ENCODE measurements around the gene SENP6. TPM values are rescaled to one million over a fixed set of nuclear protein-coding genes. Genes with fewer than 3 reads are reported as not detected.

SENP6 gene
- polyA plus RNA-seq, 1 donor (not counting 4 experiments of a cell fraction or from before 2014, with no cell fraction given): 41.1 TPM

GRCh38 chr6:75631859-75632635, 30.4 kb downstream of the SENP6 start:
- dilution Hi-C loops (cut with MboI; ENCODE audit: extremely low pct_ligation_motif_present, low sequenced_read_pairs): no loop called here
- no peaks in the 10 kb centered on the region for H4K20me1 ChIP-seq (ENCODE audit: control insufficient read depth, extremely low read depth, insufficient read depth, low read length)
- H3K27ac ChIP-seq (ENCODE audit: control insufficient read depth, insufficient read depth, low read length): no peak overlapping the region
- peaks cover 16% of the 10 kb centered on the region for H3K79me2 ChIP-seq (ENCODE audit: control insufficient read depth, insufficient read depth, low read length)
- H3K4me2 ChIP-seq (ENCODE audit: control insufficient read depth, extremely low read depth, insufficient read depth, low read depth, low read length): no peak overlapping the region
- no peaks in the 10 kb centered on the region for H3K4me1 ChIP-seq (ENCODE audit: control insufficient read depth, extremely low read depth, insufficient read depth, low read length)
- H3K27me3 ChIP-seq (ENCODE audit: control insufficient read depth, extremely low read depth, insufficient read depth, low read length): no peaks in the 10 kb centered on the region
- H2AFZ ChIP-seq (ENCODE audit: control insufficient read depth, low read length): no peak overlapping the region
- H3K9me3 ChIP-seq (ENCODE audit: control insufficient read depth, low read depth, low read length): no peaks in the 10 kb centered on the region
- H3K9ac ChIP-seq (ENCODE audit: control insufficient read depth, extremely low read depth, insufficient read depth, low read length): no peak overlapping the region
- peaks cover 0 to 4% of the 10 kb centered on the region in 2 experiments for H3K36me3 ChIP-seq (ENCODE audit: control insufficient read depth in 2 of 2, extremely low read depth in 1 of 2, insufficient read depth in 2 of 2, low read length in 2 of 2)
- TF ChIP-seq CTCF (optimal IDR thresholded peaks at IDR 0.05 in 1 of 3, IDR thresholded peaks at IDR 0.05 in 1 of 3, conservative IDR thresholded peaks at IDR 0.05 in 1 of 3; ENCODE audit: extremely low read depth in 1 of 3, insufficient read depth in 2 of 3, low read length in 3 of 3) (no peak), EZH2 (IDR thresholded peaks at IDR 0.05; ENCODE audit: low read length) (no peak)
- no peaks in the 10 kb centered on the region for H3K9me1 ChIP-seq (ENCODE audit: control insufficient read depth, extremely low read depth, insufficient read depth, low read length)
- DNase-seq (ENCODE audit: low read depth, low spot score) (no peak), FAIRE-seq (no peak)
- no peak overlapping the region for H3K4me3 ChIP-seq (ENCODE audit: control insufficient read depth in 2 of 3, extremely low read depth in 1 of 3, insufficient read depth in 2 of 3, low read depth in 1 of 3, low read length in 3 of 3)

- DNase-seq (ENCODE audit: low read depth, low spot score) (no peak), FAIRE-seq (no peak)
- H3K9me1 ChIP-seq (ENCODE audit: control insufficient read depth, extremely low read depth, insufficient read depth, low read length): no peaks in the 10 kb centered on the region
- H3K36me3 ChIP-seq (ENCODE audit: control insufficient read depth in 2 of 2, extremely low read depth in 1 of 2, insufficient read depth in 2 of 2, low read length in 2 of 2): peaks cover 3 to 5% of the 10 kb centered on the region in 2 experiments
- no peak overlapping the region for H3K4me3 ChIP-seq (ENCODE audit: control insufficient read depth in 2 of 3, extremely low read depth in 1 of 3, insufficient read depth in 2 of 3, low read depth in 1 of 3, low read length in 3 of 3)
- no peak overlapping the region for H3K4me2 ChIP-seq (ENCODE audit: control insufficient read depth, extremely low read depth, insufficient read depth, low read depth, low read length)
- no peaks in the 10 kb centered on the region for H4K20me1 ChIP-seq (ENCODE audit: control insufficient read depth, extremely low read depth, insufficient read depth, low read length)
- no peak overlapping the region for H2AFZ ChIP-seq (ENCODE audit: control insufficient read depth, low read length)
- H3K4me1 ChIP-seq (ENCODE audit: control insufficient read depth, extremely low read depth, insufficient read depth, low read length): no peaks in the 10 kb centered on the region
- H3K9ac ChIP-seq (ENCODE audit: control insufficient read depth, extremely low read depth, insufficient read depth, low read length): no peak overlapping the region
- H3K9me3 ChIP-seq (ENCODE audit: control insufficient read depth, low read depth, low read length): no peaks in the 10 kb centered on the region
- peaks cover 16% of the 10 kb centered on the region for H3K79me2 ChIP-seq (ENCODE audit: control insufficient read depth, insufficient read depth, low read length)
- no peak overlapping the region for H3K27ac ChIP-seq (ENCODE audit: control insufficient read depth, insufficient read depth, low read length)
- H3K27me3 ChIP-seq (ENCODE audit: control insufficient read depth, extremely low read depth, insufficient read depth, low read length): no peaks in the 10 kb centered on the region
- no peak for TF ChIP-seq CTCF (optimal IDR thresholded peaks at IDR 0.05 in 1 of 3, IDR thresholded peaks at IDR 0.05 in 1 of 3, conservative IDR thresholded peaks at IDR 0.05 in 1 of 3; ENCODE audit: extremely low read depth in 1 of 3, insufficient read depth in 2 of 3, low read length in 3 of 3)
- no peak for TF ChIP-seq EZH2 (IDR thresholded peaks at IDR 0.05; ENCODE audit: low read length)
- dilution Hi-C loops (cut with MboI; ENCODE audit: extremely low pct_ligation_motif_present, low sequenced_read_pairs): no loop called here
These were observed 31.4 kb downstream of the SENP6 start for GRCh38 chr6:75633045-75633444.

Data from keratinocyte (primary cell).